Body of pancreas (tissue), 4 donors: ENCODE measurements around the gene PACS2. TPM values are rescaled to one million over a fixed set of nuclear protein-coding genes. Genes with fewer than 3 reads are reported as not detected.

ENCODE experiments used
- ATAC-seq: fragments of 150-250 bp; one replicate; pipeline ENCODE4 v1.9.1; 2016
- DNase-seq, 4 donors: peaks; one replicate each; pipeline ENCODE4 v3.0.0-alpha.2; 2019
- H3K27ac ChIP-seq, 4 donors: fragments of 200-600 bp; sonication (generic); 1 replicate in 3 of 4; 2 replicates in 1 of 4; pipeline versions ENCODE4 v1.5.1 to v1.6.1; 2016 to 2019; ENCODE audit warnings: mild to moderate bottlenecking in 1 of 4, mixed read lengths in 1 of 4, moderate library complexity in 1 of 4
- H3K27me3 ChIP-seq, 2 donors: fragments of 200-600 bp; sonication (generic); one replicate each; pipeline ENCODE4 v1.6.0; 2016; ENCODE audit warnings: mild to moderate bottlenecking in 1 of 2
- H3K36me3 ChIP-seq, 2 donors: fragments of 200-600 bp; sonication (generic); replicated peaks in 1 of 2; 2 replicates each; pipeline ENCODE4 v1.5.1; 2016; ENCODE audit warnings: low read depth in 2 of 2; ENCODE audit not compliant: insufficient read depth in 1 of 2
- H3K4me1 ChIP-seq: fragments of 200-600 bp; sonication (generic); one replicate; pipeline ENCODE4 v1.6.0; 2016
- H3K4me3 ChIP-seq, 2 donors: fragments of 200-600 bp; sonication (generic); 1 replicate in 1 of 2; 2 replicates in 1 of 2; pipeline ENCODE4 v1.5.1; 2016 to 2019
- H3K9me3 ChIP-seq, 3 donors: fragments of 200-600 bp; sonication (generic); 1 replicate in 2 of 3; 2 replicates in 1 of 3; pipeline ENCODE4 v1.5.1; 2016
- POLR2A ChIP-seq, 3 donors: fragments of 450-650 bp; IDR thresholded peaks; one replicate each; pipeline ENCODE4 v1.6.1; 2016; ENCODE audit warnings: antibody characterized with exemption in 3 of 3, mild to moderate bottlenecking in 2 of 3
- WGBS, 2 donors: methylation state at CpG; one replicate each; pipeline ENCODE4 v1.1.5; 2017; 5-methylcytosine and 5-hydroxymethylcytosine counted together
- intact Hi-C: fragments of 100-400 bp; cut with DNase I; formaldehyde crosslinking; loops from one replicate; pipeline ENCODE4 v1.15.1; 2023
- total RNA-seq, 2 donors: library from RNA; depleted of rRNA; stranded (reverse); fragments of >200 nt; gene quantifications; one replicate each; pipeline ENCODE4 v1.1.0, GENCODE V29; 2016
- TF ChIP-seq, protein P1 (sequence below), 7 experiments: fragments of 450-650 bp in 4 of 7; fragments of 200-600 bp in 3 of 7; sonication (generic) in 3 of 7; IDR thresholded peaks; one replicate each; pipeline ENCODE4 v1.5.1; 2016 to 2019; ENCODE audit warnings: antibody characterized with exemption in 7 of 7

The PACS2 gene
- total RNA-seq, 2 donors from 2014 or later, result 56.6 to 102 TPM

DNA sequence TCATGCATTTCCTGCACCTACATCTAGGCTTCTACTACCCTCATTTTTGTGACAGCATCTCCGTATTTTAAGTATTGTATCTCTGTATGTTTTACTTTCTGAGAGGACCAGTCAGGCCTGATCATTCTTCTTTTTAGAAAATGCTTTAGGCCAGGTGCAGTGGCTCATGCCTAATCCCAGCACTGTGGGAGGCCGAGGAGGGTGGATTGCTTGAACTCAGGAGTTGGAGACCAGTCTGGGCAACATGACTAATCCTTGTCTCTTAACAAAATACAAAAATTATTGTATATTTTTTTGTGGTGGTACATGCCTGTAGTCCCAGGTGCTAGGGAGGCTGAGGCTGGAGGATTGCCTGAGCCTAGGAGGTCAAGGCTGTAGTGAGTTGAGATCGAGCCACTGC is 36.9 kb downstream of the PACS2 start:
- ATAC-seq (no peak), DNase-seq (no peak)
- 69 to 75% methylated on average over 3 of the region's 3 CpGs for WGBS, 2 donors
- Histone ChIP-seq H3K9me3 (no peaks in the 10 kb centered on the region), H3K27me3 (no peaks in the 10 kb centered on the region), H3K36me3 (no peaks in the 10 kb centered on the region), H3K4me3 (no peak overlapping the region), H3K27ac (peak overlapping the region in 2 of 4 donors; percentile 53 to 65), H3K4me1 (peaks cover 8% of the 10 kb centered on the region)
- intact Hi-C loops, result loop anchor here (5.0 kb wide), 1 partner anchor 264 kb away; no protein-coding TSS in a partner anchor
- TF ChIP-seq, protein P1, sequence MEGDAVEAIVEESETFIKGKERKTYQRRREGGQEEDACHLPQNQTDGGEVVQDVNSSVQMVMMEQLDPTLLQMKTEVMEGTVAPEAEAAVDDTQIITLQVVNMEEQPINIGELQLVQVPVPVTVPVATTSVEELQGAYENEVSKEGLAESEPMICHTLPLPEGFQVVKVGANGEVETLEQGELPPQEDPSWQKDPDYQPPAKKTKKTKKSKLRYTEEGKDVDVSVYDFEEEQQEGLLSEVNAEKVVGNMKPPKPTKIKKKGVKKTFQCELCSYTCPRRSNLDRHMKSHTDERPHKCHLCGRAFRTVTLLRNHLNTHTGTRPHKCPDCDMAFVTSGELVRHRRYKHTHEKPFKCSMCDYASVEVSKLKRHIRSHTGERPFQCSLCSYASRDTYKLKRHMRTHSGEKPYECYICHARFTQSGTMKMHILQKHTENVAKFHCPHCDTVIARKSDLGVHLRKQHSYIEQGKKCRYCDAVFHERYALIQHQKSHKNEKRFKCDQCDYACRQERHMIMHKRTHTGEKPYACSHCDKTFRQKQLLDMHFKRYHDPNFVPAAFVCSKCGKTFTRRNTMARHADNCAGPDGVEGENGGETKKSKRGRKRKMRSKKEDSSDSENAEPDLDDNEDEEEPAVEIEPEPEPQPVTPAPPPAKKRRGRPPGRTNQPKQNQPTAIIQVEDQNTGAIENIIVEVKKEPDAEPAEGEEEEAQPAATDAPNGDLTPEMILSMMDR (IDR thresholded peaks at IDR 0.05), result no peak
- TF ChIP-seq POLR2A (IDR thresholded peaks at IDR 0.05), result no peak

DNA sequence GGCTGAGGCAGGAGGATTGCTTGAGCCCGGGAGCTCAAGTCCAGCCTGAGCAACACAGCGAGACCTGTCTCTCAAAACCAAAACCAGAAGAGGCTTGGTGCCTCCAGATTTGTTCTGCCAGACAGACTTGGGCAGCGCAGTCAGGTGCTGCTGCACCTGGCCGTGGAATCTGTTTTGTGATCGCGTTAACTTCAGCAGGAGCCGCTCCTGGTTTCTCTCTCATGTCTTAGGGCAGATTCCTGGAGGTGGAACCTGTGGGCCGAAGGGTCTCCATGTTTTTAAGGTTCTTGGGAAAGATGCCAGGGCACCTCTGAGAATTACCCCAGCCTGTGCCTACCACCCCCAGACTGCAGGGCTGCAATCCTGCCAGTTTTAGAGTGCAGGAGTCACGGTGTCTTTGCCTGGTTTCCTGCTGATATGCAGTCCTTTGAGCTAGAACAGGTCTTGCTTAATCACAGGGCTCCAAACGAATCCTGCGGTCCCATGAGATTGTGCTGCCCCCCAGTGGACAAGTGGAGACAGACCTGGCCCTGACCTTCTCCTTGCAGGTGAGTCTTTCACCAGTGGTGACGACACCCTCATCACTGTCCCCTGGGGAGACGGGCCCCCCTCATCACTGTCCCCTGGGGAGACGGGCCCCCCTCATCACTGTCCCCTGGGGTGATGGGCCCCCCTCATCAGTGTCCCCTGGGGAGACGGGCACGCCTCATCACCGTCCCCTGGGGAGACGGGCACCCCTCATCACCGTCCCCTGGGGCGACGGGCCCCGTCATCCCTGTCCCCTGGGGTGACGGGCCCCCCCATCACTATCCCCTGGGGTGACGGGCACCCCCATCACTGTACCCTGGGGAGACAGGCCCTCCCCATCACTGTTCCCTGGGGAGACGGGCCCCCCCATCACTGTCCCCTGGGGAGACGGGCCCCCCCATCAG is 37.6 kb downstream of the PACS2 start:
- no peak overlapping the region for H3K4me3 ChIP-seq
- H3K4me1 ChIP-seq, result peaks cover 8% of the 10 kb centered on the region
- WGBS, 2 donors, result 31 to 41% methylated on average over 10 to 21 of the region's 26 CpGs
- ATAC-seq, result peak; percentile 98
- H3K27ac ChIP-seq, result peak overlapping the region; percentile 43 to 65 (median 58)
- no peaks in the 10 kb centered on the region for H3K9me3 ChIP-seq
- H3K27me3 ChIP-seq, result no peaks in the 10 kb centered on the region
- TF ChIP-seq, protein P1 (IDR thresholded peaks at IDR 0.05), result peak; percentile 72 to 97 (median 94)
- no peak for TF ChIP-seq POLR2A (IDR thresholded peaks at IDR 0.05)
- H3K36me3 ChIP-seq, result no peaks in the 10 kb centered on the region
- peak; percentile 91 to 93 (median 92) for DNase-seq
- intact Hi-C loops, result loop anchor here (5.0 kb wide), 1 partner anchor 265 kb away; no protein-coding TSS in a partner anchor

DNA sequence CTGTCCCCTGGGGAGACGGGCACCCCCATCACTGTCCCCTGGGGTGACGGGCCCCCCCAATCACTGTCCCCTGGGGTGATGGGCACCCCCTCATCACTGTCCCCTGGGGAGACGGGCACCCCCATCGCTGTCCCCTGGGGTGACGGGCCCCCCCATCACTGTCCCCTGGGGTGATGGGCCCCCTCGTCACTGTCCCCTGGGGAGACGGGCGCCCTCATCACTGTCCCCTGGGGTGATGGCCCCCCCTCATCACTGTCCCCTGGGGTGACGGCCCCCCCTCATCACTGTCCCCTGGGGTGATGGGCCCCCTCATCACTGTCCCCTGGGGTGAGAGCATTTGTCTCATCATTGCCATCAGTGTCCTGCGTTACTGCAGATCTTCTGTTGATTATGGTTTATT is 38.6 kb downstream of the PACS2 start:
- WGBS, 2 donors, result 65 to 100% methylated on average over 1 to 2 of the region's 10 CpGs
- peaks cover 8% of the 10 kb centered on the region for H3K4me1 ChIP-seq
- no peaks in the 10 kb centered on the region for H3K36me3 ChIP-seq
- DNase-seq (no peak), ATAC-seq (no peak)
- H3K27me3 ChIP-seq, result no peaks in the 10 kb centered on the region
- TF ChIP-seq, protein P1 (IDR thresholded peaks at IDR 0.05), result no peak
- no peak for TF ChIP-seq POLR2A (IDR thresholded peaks at IDR 0.05)
- H3K9me3 ChIP-seq, result no peaks in the 10 kb centered on the region
- H3K27ac ChIP-seq, result no peak overlapping the region
- intact Hi-C loops, result loop anchor here (5.0 kb wide), 1 partner anchor 266 kb away; no protein-coding TSS in a partner anchor
- H3K4me3 ChIP-seq, result no peak overlapping the region

DNA sequence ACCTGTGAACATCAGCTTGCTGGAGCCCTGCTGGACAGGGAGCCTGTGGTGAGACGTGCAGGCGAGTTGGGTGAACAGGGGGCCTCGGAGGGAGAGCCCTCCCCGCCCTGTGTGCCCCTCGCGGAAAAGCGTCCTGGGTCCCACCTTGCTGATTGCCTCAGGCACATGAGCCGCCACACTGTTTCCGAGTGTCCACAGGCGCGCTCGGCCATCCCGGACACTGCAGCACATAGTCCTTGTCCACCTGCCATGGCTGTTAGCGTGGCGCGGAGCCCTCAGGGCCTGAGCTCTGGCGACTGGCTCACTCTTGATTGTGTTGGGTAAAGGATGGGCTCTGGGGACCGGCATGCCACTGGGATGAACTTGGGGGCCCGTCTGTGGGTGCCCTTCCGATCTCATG is 40.0 kb downstream of the PACS2 start:
- H3K4me1 ChIP-seq, result peaks cover 8% of the 10 kb centered on the region
- no peak overlapping the region for H3K27ac ChIP-seq
- TF ChIP-seq, protein P1 (IDR thresholded peaks at IDR 0.05), result no peak
- no peak for TF ChIP-seq POLR2A (IDR thresholded peaks at IDR 0.05)
- intact Hi-C loops, result loop anchor here (5.0 kb wide), 1 partner anchor 267 kb away; no protein-coding TSS in a partner anchor
- 93 to 94% methylated on average over 18 to 20 of the region's 20 CpGs for WGBS, 2 donors
- H3K27me3 ChIP-seq, result no peaks in the 10 kb centered on the region
- ATAC-seq (no peak), DNase-seq (no peak)
- no peaks in the 10 kb centered on the region for H3K9me3 ChIP-seq
- no peak overlapping the region for H3K4me3 ChIP-seq
- no peaks in the 10 kb centered on the region for H3K36me3 ChIP-seq
